A673 (cell line): ENCODE results near the gene RNF144B. TPM values are rescaled to one million over a fixed set of nuclear protein-coding genes. Genes with fewer than 3 reads are reported as not detected.

Source experiments
- BruUV-seq: library from RNA; stranded (reverse); fragments of 400-500 nt; replicated peaks from 2 replicates; lab custom pipeline; 2021; lab: Mats Ljungman, UMichigan
- CTCF ChIA-PET: fragments of 300-600 bp; sonication (Branson Sonifier 250); formaldehyde crosslinking; loops from one replicate; lab custom pipeline; 2022; ENCODE audit warnings: antibody characterized with exemption; lab: Charles Lee
- POLR2A ChIA-PET: fragments of 300-600 bp; sonication (Branson Sonifier 250); formaldehyde crosslinking; loops from one replicate; lab custom pipeline; 2022; ENCODE audit warnings: antibody characterized with exemption; ENCODE audit not compliant: low non-redundant PET; lab: Charles Lee
- DNase-seq: peaks from one replicate; pipeline ENCODE4 v3.0.0-alpha.2; 2015; ENCODE audit warnings: low spot score
- H3K27ac ChIP-seq: fragments of 200-600 bp; sonication (generic); 2 replicates; pipeline ENCODE4 v1.5.1; 2016; ENCODE audit warnings: mixed run types, low read depth, mild to moderate bottlenecking, mixed read lengths, antibody characterized with exemption, low read length; ENCODE audit not compliant: poor library complexity, severe bottlenecking
- H3K27me3 ChIP-seq: fragments of 200-600 bp; sonication (generic); replicated peaks from 2 replicates; pipeline ENCODE4 v1.6.1; 2017; ENCODE audit warnings: mixed run types, low read depth, mild to moderate bottlenecking, mixed read lengths, antibody characterized with exemption, low read length; ENCODE audit not compliant: insufficient read depth, poor library complexity
- H3K36me3 ChIP-seq: fragments of 200-600 bp; sonication (generic); 2 replicates; pipeline ENCODE4 v1.6.1; 2016; ENCODE audit warnings: mixed run types, mild to moderate bottlenecking, mixed read lengths, antibody characterized with exemption, low read length; ENCODE audit not compliant: insufficient read depth, poor library complexity, severe bottlenecking
- H3K4me1 ChIP-seq: fragments of 200-600 bp; sonication (generic); 2 replicates; pipeline ENCODE4 v1.6.1; 2017; ENCODE audit warnings: mixed run types, mild to moderate bottlenecking, mixed read lengths, antibody characterized with exemption, low read length; ENCODE audit not compliant: insufficient read depth, poor library complexity, severe bottlenecking
- H3K4me3 ChIP-seq: fragments of 200-600 bp; sonication (generic); 2 replicates; pipeline ENCODE4 v1.5.1; 2016; ENCODE audit warnings: low read depth, mixed run types, mild to moderate bottlenecking, mixed read lengths, low read length; ENCODE audit not compliant: poor library complexity, severe bottlenecking
- H3K9me3 ChIP-seq: fragments of 200-600 bp; sonication (generic); 2 replicates; pipeline ENCODE4 v1.6.1; 2016; ENCODE audit warnings: mixed run types, low read depth, mild to moderate bottlenecking, mixed read lengths, antibody characterized with exemption, low read length; ENCODE audit not compliant: poor library complexity, severe bottlenecking
- CTCF ChIP-seq: fragments of 300-800, 200-600 bp; sonication (generic); conservative IDR thresholded peaks from 2 replicates; pipeline ENCODE4 v1.5.1; 2017; ENCODE audit warnings: low read depth, mild to moderate bottlenecking, antibody characterized with exemption, low read length, moderate library complexity, mixed read lengths
- EZH2 ChIP-seq: fragments of 200-600 bp; sonication (generic); IDR thresholded peaks from 2 replicates; pipeline ENCODE4 v1.6.1; 2017; ENCODE audit warnings: borderline replicate concordance, low read depth, mild to moderate bottlenecking, mixed read lengths, antibody characterized with exemption, low read length; ENCODE audit not compliant: poor library complexity, severe bottlenecking
- intact Hi-C: fragments of 100-400 bp; cut with micrococcal nuclease; formaldehyde crosslinking; loops from one replicate; pipeline ENCODE4 v1.10.0; 2022; ENCODE audit not compliant: unreplicated experiment
- total RNA-seq: library from RNA; stranded (reverse); gene quantifications from 2 replicates; pipeline ENCODE4 v1.2.3, GENCODE V29; 2021

Gene RNF144B
- total RNA-seq, 1 experiment from 2014 or later: 0.82 TPM

GRCh38 chr6:18431581-18431980 is 44.4 kb downstream of the RNF144B start:
- BruUV-seq: no TSS peak
- intact Hi-C loops: no loop called here
- Histone ChIP-seq H3K4me3 (no peak overlapping the region), H3K36me3 (no peaks in the 10 kb centered on the region), H3K27ac (no peak overlapping the region), H3K27me3 (no peaks in the 10 kb centered on the region), H3K4me1 (no peaks in the 10 kb centered on the region), H3K9me3 (no peaks in the 10 kb centered on the region)
- no peak for TF ChIP-seq CTCF
- no peak for TF ChIP-seq EZH2
- CTCF ChIA-PET: no interaction called here
- DNase-seq: no peak
- POLR2A ChIA-PET: no interaction called here

GRCh38 chr6:18432180-18432579 is 45.0 kb downstream of the RNF144B start:
- no peak for TF ChIP-seq EZH2
- ChIA-PET POLR2A (no interaction called here), CTCF (no interaction called here)
- Histone ChIP-seq H3K4me1 (no peaks in the 10 kb centered on the region), H3K27ac (no peak overlapping the region), H3K36me3 (no peaks in the 10 kb centered on the region), H3K4me3 (no peak overlapping the region), H3K9me3 (no peaks in the 10 kb centered on the region), H3K27me3 (no peaks in the 10 kb centered on the region)
- intact Hi-C loops: no loop called here
- no TSS peak for BruUV-seq
- no peak for DNase-seq

- Histone ChIP-seq H3K4me1 (no peaks in the 10 kb centered on the region), H3K27me3 (peaks cover 2% of the 10 kb centered on the region), H3K9me3 (no peaks in the 10 kb centered on the region), H3K27ac (no peak overlapping the region), H3K36me3 (no peaks in the 10 kb centered on the region), H3K4me3 (no peak overlapping the region)
- no peak for TF ChIP-seq CTCF
- no peak for TF ChIP-seq EZH2
- no TSS peak for BruUV-seq
- ChIA-PET CTCF (no interaction called here), POLR2A (no interaction called here)
- intact Hi-C loops: no loop called here
- DNase-seq: no peak
These were observed 45.5 kb downstream of the RNF144B start for GRCh38 chr6:18432619-18433018.

- CTCF ChIA-PET: no interaction called here
- TF ChIP-seq CTCF (no peak), EZH2 (no peak)
- intact Hi-C loops: no loop called here
- Histone ChIP-seq H3K4me1 (no peaks in the 10 kb centered on the region), H3K4me3 (no peak overlapping the region), H3K27me3 (peaks cover 4% of the 10 kb centered on the region), H3K27ac (no peak overlapping the region), H3K36me3 (no peaks in the 10 kb centered on the region), H3K9me3 (no peaks in the 10 kb centered on the region)
- POLR2A ChIA-PET: no interaction called here
- no TSS peak for BruUV-seq
- no peak for DNase-seq
These were observed 45.9 kb downstream of the RNF144B start for GRCh38 chr6:18433059-18433458.
